ENCODE results near the gene CSMD2.

The CSMD2 gene

DNA sequence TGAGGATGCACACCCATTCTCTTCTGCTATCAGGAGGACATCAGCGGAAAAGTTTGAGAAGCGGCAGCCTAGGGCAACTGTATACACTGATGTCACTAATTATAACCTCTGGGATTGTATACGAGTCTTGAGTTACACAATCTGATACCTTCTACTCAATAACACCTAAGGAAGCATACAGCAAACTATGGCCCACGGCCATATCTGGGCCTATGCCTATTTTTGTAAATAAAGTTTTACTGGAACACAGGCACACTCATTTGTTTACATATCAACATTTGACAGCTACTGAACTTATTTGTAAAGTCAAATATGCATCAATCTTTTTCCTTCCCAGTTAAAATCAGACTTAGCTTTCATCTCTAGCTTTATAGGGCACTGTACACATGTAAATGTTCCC is 505.4 kb downstream of the CSMD2 start:
- no peak for DNase-seq

- DNase-seq: no peak
Measured at GRCh38 chr1:33657833-33658232, 507.2 kb downstream of the CSMD2 start.

- DNase-seq: no peak
Measured at GRCh38 chr1:33656467-33657005, 508.5 kb downstream of the CSMD2 start.

GRCh38 chr1:33655496-33655895 is 509.5 kb downstream of the CSMD2 start:
- DNase-seq: no peak

GRCh38 chr1:33654267-33654834 is 510.7 kb downstream of the CSMD2 start:
- no peak for DNase-seq

GRCh38 chr1:33653226-33653625 is 511.8 kb downstream of the CSMD2 start:
- DNase-seq: no peak

DNA sequence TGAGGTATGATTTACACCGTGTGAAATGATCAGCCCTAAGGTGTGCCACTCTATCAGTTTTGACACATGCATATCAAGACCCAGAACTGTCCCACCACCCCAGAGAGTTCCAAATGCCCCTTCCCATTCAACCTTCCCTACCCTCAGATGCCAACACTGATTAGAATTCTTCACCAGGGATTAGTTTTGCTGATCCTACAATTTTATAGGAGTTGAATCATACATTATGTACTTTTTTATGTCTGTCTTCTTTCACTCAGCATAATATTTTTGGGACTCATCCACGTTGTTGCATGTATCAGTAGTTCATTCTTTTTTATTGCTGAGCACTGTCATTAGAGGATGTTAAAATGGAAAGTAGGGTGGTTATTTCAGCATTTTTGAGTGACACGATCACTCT is 514.3 kb downstream of the CSMD2 start:
- no peak for DNase-seq

DNA sequence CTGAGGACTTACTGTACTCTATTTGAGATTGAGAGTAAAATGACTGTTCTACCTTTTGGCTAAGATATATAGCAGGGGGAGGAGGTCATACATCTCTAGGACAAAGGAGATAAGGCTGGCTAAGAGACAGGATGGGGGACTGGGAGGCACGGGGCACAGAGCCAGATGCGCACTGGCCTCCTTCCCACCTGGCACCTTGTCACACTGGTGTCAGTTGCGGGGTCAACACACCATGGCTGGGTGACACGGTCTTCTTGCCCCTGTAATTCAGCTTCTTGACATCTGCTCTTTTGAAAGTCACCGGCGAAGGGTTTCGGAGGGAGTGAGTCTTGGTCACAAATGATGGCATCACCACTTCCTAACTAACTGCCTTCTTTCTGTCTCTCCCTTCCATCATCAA is 515.3 kb downstream of the CSMD2 start:
- DNase-seq: no peak

GRCh38 chr1:33643216-33643615 is 521.8 kb downstream of the CSMD2 start:
- DNase-seq: no peak

- DNase-seq: no peak
Measured at GRCh38 chr1:33641104-33641830, 523.8 kb downstream of the CSMD2 start.

DNA sequence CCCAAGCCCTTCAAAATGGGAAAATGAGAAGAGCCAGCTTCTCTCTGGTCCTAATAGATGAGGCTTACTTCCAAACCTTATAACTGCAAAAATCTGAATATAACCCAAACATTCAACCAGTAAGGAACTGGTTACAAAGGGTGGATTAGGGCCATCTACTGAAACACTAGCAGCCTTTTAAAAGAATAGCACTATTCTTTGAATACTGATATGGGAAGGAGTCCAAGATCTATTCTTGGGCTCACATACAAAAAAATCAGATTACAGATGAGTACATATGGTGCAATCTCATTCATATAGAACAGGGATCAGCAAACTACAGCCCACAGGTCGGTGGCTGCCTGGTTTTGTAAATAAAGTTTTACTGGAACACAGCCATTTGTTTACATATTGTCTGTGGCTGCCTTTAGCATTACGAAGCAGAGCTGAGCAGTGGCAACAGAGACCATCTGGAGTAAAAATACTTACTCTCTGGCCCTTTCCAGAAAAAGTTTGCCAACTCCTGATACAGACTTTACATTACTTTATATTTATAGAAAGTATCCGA is 524.8 kb downstream of the CSMD2 start:
- no peak for DNase-seq

DNA sequence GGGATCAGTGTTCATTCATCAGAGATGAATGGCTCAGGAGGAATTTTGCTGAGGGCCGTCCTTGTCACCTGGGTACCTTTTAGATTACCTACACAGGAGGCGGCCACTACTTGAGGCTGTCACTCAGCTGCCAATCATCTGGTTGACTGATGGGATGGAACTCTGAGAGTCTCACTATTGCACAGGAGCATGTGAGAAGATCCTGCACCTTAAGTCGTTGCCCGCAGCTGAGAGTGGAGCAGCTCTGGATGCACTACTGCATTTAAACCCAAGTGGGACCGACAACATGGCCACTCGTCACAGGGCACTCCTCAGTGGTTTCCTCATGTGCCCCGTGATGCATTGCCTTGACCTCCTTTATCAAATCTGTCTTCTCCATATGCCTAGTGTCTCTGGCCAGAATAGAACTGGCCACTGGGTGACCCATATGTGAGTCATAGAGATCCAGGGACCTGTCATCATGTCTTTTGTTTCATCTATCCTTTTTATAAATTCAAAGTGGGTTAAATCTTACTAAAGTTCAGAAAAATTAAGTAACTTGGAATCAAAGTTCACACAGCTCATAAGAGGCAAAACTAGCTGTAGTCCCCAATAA is 527.1 kb downstream of the CSMD2 start:
- no peak for DNase-seq

GRCh38 chr1:33636209-33636608 is 528.8 kb downstream of the CSMD2 start:
- no peak for DNase-seq

DNA sequence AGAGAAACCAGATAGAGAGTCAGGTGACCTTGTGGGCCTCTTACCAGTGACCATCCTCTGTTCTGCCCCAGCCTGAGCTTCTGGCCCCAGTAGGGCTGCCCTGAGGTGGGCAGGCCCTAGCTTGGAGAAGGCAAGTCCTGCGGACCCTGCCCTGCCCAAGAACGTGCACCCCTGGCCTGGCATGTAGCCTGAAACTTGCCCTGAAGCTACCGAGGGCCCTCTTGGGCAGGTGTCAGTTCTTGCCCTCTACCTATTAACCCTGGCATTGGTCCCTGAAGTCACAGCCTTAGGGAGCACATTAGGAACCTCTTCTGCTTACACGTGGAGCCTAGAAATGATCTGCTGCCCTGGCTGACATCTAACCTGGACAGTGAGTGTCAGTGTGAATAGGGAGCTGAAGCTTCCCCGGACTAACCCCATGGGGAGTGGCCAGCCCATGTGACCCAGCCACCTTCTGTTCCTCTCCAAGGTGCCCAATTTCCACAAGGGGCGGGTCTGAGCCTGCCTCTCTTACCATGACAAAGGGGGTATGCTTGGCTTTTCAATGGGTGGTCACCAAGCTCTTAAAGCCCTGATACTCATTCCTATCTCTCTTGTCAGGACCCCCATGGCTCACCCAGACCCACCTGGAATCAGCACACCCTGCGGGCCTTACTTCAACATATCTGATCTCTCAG is 529.6 kb downstream of the CSMD2 start:
- DNase-seq: no peak

GRCh38 chr1:33634806-33635205 is 530.2 kb downstream of the CSMD2 start:
- no peak for DNase-seq

DNA sequence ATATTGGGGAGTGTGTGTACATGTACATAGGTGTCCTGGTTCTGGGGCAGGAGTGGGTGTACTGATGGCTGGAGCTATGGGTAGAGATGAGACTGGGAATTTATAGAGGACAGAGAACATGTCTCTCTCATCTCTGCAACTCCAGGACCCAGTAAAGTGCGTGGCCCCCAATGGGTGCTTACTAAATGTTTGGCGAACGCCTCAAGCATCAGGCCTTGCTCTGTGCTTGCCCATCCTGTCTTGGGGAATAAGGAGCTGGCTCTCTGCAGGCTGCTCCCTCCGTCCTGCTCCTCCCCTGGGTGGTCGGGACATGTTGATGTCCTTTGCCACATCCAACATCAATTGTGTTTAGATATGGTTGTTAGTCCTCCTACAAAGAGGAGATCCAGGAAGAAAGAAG is 530.9 kb downstream of the CSMD2 start:
- no peak for DNase-seq

GRCh38 chr1:33633019-33633801 is 531.8 kb downstream of the CSMD2 start:
- peak; percentile 82 for DNase-seq

DNA sequence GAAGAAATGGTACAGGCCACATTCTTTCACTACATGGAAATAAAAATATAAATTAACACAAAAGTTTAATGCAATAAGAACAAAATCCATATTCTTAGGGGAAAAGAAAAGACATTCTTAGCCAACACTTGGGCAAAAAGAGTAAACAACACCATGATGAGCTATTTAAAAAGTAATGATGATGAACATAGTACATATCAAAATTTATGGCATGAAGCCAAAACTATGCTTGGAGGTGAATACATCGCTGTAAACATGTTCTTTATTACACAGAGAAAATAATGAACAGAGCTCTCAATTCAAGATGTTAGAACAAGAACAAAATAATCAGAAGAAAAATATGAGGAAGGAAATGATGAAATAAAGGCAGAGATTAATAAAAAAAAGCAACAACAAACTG is 534.3 kb downstream of the CSMD2 start:
- DNase-seq: no peak

GRCh38 chr1:33626801-33627200 is 538.2 kb downstream of the CSMD2 start:
- DNase-seq: no peak

DNA sequence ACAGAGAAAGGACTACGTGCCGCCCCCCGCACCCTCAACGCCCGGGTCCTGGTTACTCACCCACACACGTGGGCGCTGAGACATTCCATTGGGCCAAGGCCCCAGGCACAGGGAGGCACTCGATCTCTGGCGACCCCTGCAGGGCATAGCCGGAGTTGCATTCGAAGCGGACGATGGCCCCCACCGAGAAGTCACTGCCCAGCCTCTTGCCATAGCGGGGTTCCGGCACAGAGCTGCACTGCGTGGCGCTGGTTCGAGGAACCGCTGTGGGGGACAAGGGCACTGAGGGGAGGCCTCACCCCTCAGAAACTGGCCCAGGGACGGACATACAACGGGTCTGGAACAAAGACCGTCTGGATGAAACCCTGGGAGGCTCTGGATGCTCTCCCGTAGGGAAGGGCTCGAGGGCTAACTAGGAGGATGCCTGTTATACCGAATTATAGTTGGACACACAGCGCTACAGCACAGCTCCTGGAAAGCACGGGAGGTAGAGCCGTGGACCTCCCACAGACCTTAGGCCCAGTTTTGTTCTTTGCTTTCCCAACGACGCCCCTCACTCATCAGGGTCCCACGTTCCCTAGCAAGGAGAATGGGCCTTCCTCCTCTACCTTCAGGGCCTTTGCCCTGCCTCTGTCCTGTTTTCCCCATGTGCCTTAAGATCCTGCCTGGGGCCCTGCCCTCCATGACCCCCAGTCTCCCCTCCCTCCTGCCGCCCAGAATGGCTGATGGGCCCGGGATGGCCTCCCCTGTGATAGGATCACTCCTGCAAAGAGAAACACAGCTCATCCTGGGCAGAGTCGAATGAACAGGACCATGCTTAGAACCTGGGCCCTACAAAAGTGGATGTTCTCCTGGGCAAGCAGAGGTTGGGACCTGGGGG is 539.8 kb downstream of the CSMD2 start:
- no peak for DNase-seq

- DNase-seq: no peak
Measured at GRCh38 chr1:33624261-33624990, 540.6 kb downstream of the CSMD2 start.

Measured in activated CD4-positive, CD25-positive, alpha-beta regulatory T cell treated with anti-CD3 and anti-CD28 coated beads, Interleukin-2, amount 50 U/mL, for 72 hours (primary cell).